Activated CD4-positive, alpha-beta T cell treated with anti-CD3 and anti-CD28 coated beads for 36 hours (primary cell): ENCODE measurements around the gene SRGN. TPM values are rescaled to one million over a fixed set of nuclear protein-coding genes. Genes with fewer than 3 reads are reported as not detected.

Source experiments
- ATAC-seq: fragments of 200-7000 bp; cut with Tn5 transposase; one replicate; pipeline ENCODE4 v1.10.0; 2021; ENCODE audit warnings: mild to moderate bottlenecking, moderate library complexity
- CTCF ChIA-PET: fragments of 350-600 bp; sonication (Branson Sonifier 250); formaldehyde crosslinking; loops from one replicate; lab custom pipeline; 2021; ENCODE audit warnings: antibody characterized with exemption; lab: Charles Lee
- POLR2A ChIA-PET: fragments of 350-600 bp; sonication (Branson Sonifier 250); formaldehyde crosslinking; loops from one replicate; lab custom pipeline; 2021; ENCODE audit warnings: antibody characterized with exemption, inconsistent platforms; lab: Charles Lee
- DNase-seq: peaks from one replicate; pipeline ENCODE4 v3.0.0-alpha.2; 2020
- H3K27ac Mint-ChIP-seq: one replicate; pipeline ENCODE4 v1.8.0; 2021; ENCODE audit warnings: mixed read lengths
- H3K27me3 Mint-ChIP-seq: one replicate; pipeline ENCODE4 v1.8.0; 2021; ENCODE audit warnings: mixed read lengths
- H3K36me3 Mint-ChIP-seq: one replicate; pipeline ENCODE4 v1.8.0; 2021; ENCODE audit warnings: low read depth, mixed read lengths
- H3K4me1 Mint-ChIP-seq: one replicate; pipeline ENCODE4 v1.8.0; 2021; ENCODE audit warnings: mixed read lengths
- H3K4me3 Mint-ChIP-seq: one replicate; pipeline ENCODE4 v1.8.0; 2021; ENCODE audit warnings: mild to moderate bottlenecking, moderate library complexity, mixed read lengths
- H3K9me3 Mint-ChIP-seq: one replicate; pipeline ENCODE4 v1.8.0; 2021; ENCODE audit warnings: low read depth, mixed read lengths
- intact Hi-C, 2 experiments: fragments of 100-400 bp; cut with DNase I in 1 of 2; cut with micrococcal nuclease in 1 of 2; formaldehyde crosslinking; loops; one replicate each; pipeline versions ENCODE4 v1.14.2 to v1.15.1; 2022 to 2024; cut with DNase I, micrococcal nuclease
- total RNA-seq, 2 experiments: library from RNA; stranded (reverse); gene quantifications; one replicate each; pipeline ENCODE4 v1.2.3, GENCODE V29; 2021

The SRGN gene
- total RNA-seq, 2 experiments from 2014 or later = 375 to 400 TPM

GRCh38 chr10:69061305-69062161, 26.4 kb upstream of the SRGN start:
- H3K9me3 Mint-ChIP-seq = peaks cover 3% of the 10 kb centered on the region
- peak; percentile 51 for DNase-seq
- intact Hi-C loops = no loop called here
- H3K36me3 Mint-ChIP-seq = no peaks in the 10 kb centered on the region
- ChIA-PET CTCF (interaction anchor here (1.8 to 5.7 kb wide), 2 partner anchors 15 to 31 kb away, joined by 9 to 35 read pairs; no protein-coding TSS in a partner anchor), POLR2A (interaction anchor here (1.0 to 1.1 kb wide), 2 partner anchors 14 to 27 kb away, joined by 3 read pairs; no protein-coding TSS in a partner anchor)
- peaks cover 60% of the 10 kb centered on the region for H3K4me1 Mint-ChIP-seq
- H3K27me3 Mint-ChIP-seq = peaks cover 2% of the 10 kb centered on the region
- ATAC-seq = peak; percentile 34
- peak overlapping the region; percentile 89 for H3K27ac Mint-ChIP-seq
- peak overlapping the region; percentile 67 for H3K4me3 Mint-ChIP-seq

- ChIA-PET POLR2A (interaction anchor here (0.6 to 1.1 kb wide), 5 partner anchors 23 to 58 kb away, joined by 3 read pairs; partner anchors contain the start of gene SRGN), CTCF (interaction anchor here (0.9 to 5.7 kb wide), 5 partner anchors 9 to 32 kb away, joined by 3 to 35 read pairs (median 4); no protein-coding TSS in a partner anchor)
- ATAC-seq (no peak), DNase-seq (no peak)
- intact Hi-C loops = no loop called here
- Mint-ChIP-seq H3K4me3 (no peak overlapping the region), H3K9me3 (peaks cover 3% of the 10 kb centered on the region), H3K27me3 (peaks cover 2% of the 10 kb centered on the region), H3K36me3 (no peaks in the 10 kb centered on the region), H3K4me1 (peaks cover 47% of the 10 kb centered on the region), H3K27ac (no peak overlapping the region)
Observed at GRCh38 chr10:69062901-69063300, 25.0 kb upstream of the SRGN start.

- Mint-ChIP-seq H3K27me3 (peaks cover 2% of the 10 kb centered on the region), H3K4me1 (peaks cover 44% of the 10 kb centered on the region), H3K9me3 (peaks cover 3% of the 10 kb centered on the region), H3K36me3 (no peaks in the 10 kb centered on the region), H3K27ac (no peak overlapping the region), H3K4me3 (no peak overlapping the region)
- DNase-seq = no peak
- ATAC-seq = no peak
- ChIA-PET POLR2A (interaction anchor here (0.8 to 2.4 kb wide), 11 partner anchors 9 to 733 kb away, joined by 3 to 54 read pairs (median 7); partner anchors contain the start of genes HNRNPH3 and SRGN), CTCF (interaction anchor here (0.9 to 5.7 kb wide), 12 partner anchors 10 to 140 kb away, joined by 3 to 35 read pairs (median 4); partner anchors contain the start of gene SRGN)
- intact Hi-C loops = loop anchor here (1.0 kb wide), 2 partner anchors 10 to 20 kb away; no protein-coding TSS in a partner anchor
Observed at GRCh38 chr10:69064762-69065328, 23.1 kb upstream of the SRGN start.

- H3K36me3 Mint-ChIP-seq = no peaks in the 10 kb centered on the region
- peaks cover 44% of the 10 kb centered on the region for H3K4me1 Mint-ChIP-seq
- ChIA-PET POLR2A (interaction anchor here (0.6 to 2.4 kb wide), 17 partner anchors 10 to 734 kb away, joined by 3 to 54 read pairs (median 6); partner anchors contain the start of genes DDX21, HNRNPH3 and SRGN), CTCF (interaction anchor here (0.7 to 5.7 kb wide), 19 partner anchors 10 to 253 kb away, joined by 3 to 35 read pairs (median 4); partner anchors contain the start of gene SRGN)
- intact Hi-C loops = loop anchor here (1.0 kb wide), 3 partner anchors 10 to 22 kb away; no protein-coding TSS in a partner anchor
- peak overlapping the region; percentile 50 for H3K4me3 Mint-ChIP-seq
- H3K27ac Mint-ChIP-seq = peak overlapping the region; percentile 97
- H3K9me3 Mint-ChIP-seq = peaks cover 3% of the 10 kb centered on the region
- H3K27me3 Mint-ChIP-seq = peaks cover 2% of the 10 kb centered on the region
- peak; percentile 93 for ATAC-seq
- DNase-seq = peak; percentile 63
Observed at GRCh38 chr10:69065406-69066361, 22.2 kb upstream of the SRGN start.

GRCh38 chr10:69067189-69067588, 20.7 kb upstream of the SRGN start:
- CTCF ChIA-PET = interaction anchor here (1.7 to 5.7 kb wide), 2 partner anchors 20 to 24 kb away, joined by 5 to 35 read pairs; no protein-coding TSS in a partner anchor
- H3K27me3 Mint-ChIP-seq = peaks cover 2% of the 10 kb centered on the region
- H3K27ac Mint-ChIP-seq = no peak overlapping the region
- ATAC-seq (no peak), DNase-seq (no peak)
- H3K4me3 Mint-ChIP-seq = no peak overlapping the region
- POLR2A ChIA-PET = no interaction called here
- peaks cover 30% of the 10 kb centered on the region for H3K4me1 Mint-ChIP-seq
- intact Hi-C loops = no loop called here
- H3K9me3 Mint-ChIP-seq = peaks cover 3% of the 10 kb centered on the region
- H3K36me3 Mint-ChIP-seq = no peaks in the 10 kb centered on the region

GRCh38 chr10:69068549-69068948, 19.4 kb upstream of the SRGN start:
- CTCF ChIA-PET = interaction anchor here (1.4 to 1.7 kb wide), 2 partner anchors 9 to 22 kb away, joined by 3 to 5 read pairs; no protein-coding TSS in a partner anchor
- intact Hi-C loops = no loop called here
- H3K4me3 Mint-ChIP-seq = no peak overlapping the region
- H3K27me3 Mint-ChIP-seq = no peaks in the 10 kb centered on the region
- no peak overlapping the region for H3K27ac Mint-ChIP-seq
- peaks cover 29% of the 10 kb centered on the region for H3K4me1 Mint-ChIP-seq
- POLR2A ChIA-PET = no interaction called here
- ATAC-seq = no peak
- no peaks in the 10 kb centered on the region for H3K36me3 Mint-ChIP-seq
- DNase-seq = no peak
- H3K9me3 Mint-ChIP-seq = peaks cover 3% of the 10 kb centered on the region

- H3K36me3 Mint-ChIP-seq = no peaks in the 10 kb centered on the region
- H3K27me3 Mint-ChIP-seq = no peaks in the 10 kb centered on the region
- ATAC-seq = no peak
- H3K27ac Mint-ChIP-seq = no peak overlapping the region
- H3K4me1 Mint-ChIP-seq = peaks cover 28% of the 10 kb centered on the region
- CTCF ChIA-PET = interaction anchor here (0.5 kb wide), 1 partner anchor 162 kb away, joined by 4 read pairs; no protein-coding TSS in a partner anchor
- no peak overlapping the region for H3K4me3 Mint-ChIP-seq
- POLR2A ChIA-PET = interaction anchor here (0.6 kb wide), 1 partner anchor 9 kb away, joined by 3 read pairs; no protein-coding TSS in a partner anchor
- H3K9me3 Mint-ChIP-seq = peaks cover 3% of the 10 kb centered on the region
- no peak for DNase-seq
- intact Hi-C loops = no loop called here
Observed at GRCh38 chr10:69069090-69070042, 18.5 kb upstream of the SRGN start.

- intact Hi-C loops = no loop called here
- H3K9me3 Mint-ChIP-seq = peaks cover 3% of the 10 kb centered on the region
- CTCF ChIA-PET = interaction anchor here (1.2 kb wide), 1 partner anchor 12 kb away, joined by 4 read pairs; no protein-coding TSS in a partner anchor
Observed at GRCh38 chr10:69070951-69071350, 17.0 kb upstream of the SRGN start.

GRCh38 chr10:69071610-69072009, 16.3 kb upstream of the SRGN start:
- H3K4me1 Mint-ChIP-seq = peaks cover 8% of the 10 kb centered on the region
- H3K9me3 Mint-ChIP-seq = no peaks in the 10 kb centered on the region
- H3K4me3 Mint-ChIP-seq = no peak overlapping the region
- H3K27ac Mint-ChIP-seq = no peak overlapping the region
- H3K27me3 Mint-ChIP-seq = no peaks in the 10 kb centered on the region
- intact Hi-C loops = no loop called here
- no peak for ATAC-seq
- POLR2A ChIA-PET = no interaction called here
- no peak for DNase-seq
- CTCF ChIA-PET = interaction anchor here (1.1 to 1.4 kb wide), 3 partner anchors 13 to 66 kb away, joined by 3 to 4 read pairs (median 4); no protein-coding TSS in a partner anchor
- H3K36me3 Mint-ChIP-seq = no peaks in the 10 kb centered on the region

More at GRCh38 chr10:69070951-69071350, 17.0 kb upstream of the SRGN start:
- H3K27me3 Mint-ChIP-seq = no peaks in the 10 kb centered on the region
- no peak overlapping the region for H3K27ac Mint-ChIP-seq
- no peak for ATAC-seq
- no peak overlapping the region for H3K4me3 Mint-ChIP-seq
- no peaks in the 10 kb centered on the region for H3K36me3 Mint-ChIP-seq
- DNase-seq = no peak
- H3K4me1 Mint-ChIP-seq = peaks cover 14% of the 10 kb centered on the region
- POLR2A ChIA-PET = interaction anchor here (0.8 kb wide), 1 partner anchor 167 kb away, joined by 3 read pairs; no protein-coding TSS in a partner anchor
